IMR-90 (cell line): ENCODE measurements around the gene RYR2.

Experiments
- BHLHE40 ChIP-seq: fragments of 150-350 bp; IDR thresholded peaks from 2 replicates; pipeline ENCODE4 v1.6.1; 2016; ENCODE audit warnings: mild to moderate bottlenecking, low read depth, low read length
- TF ChIP-seq, protein P1 (sequence below): conservative IDR thresholded peaks from 2 replicates; pipeline ENCODE4 v1.5.1; 2012; ENCODE audit warnings: mild to moderate bottlenecking, low read depth, low read length, improper control_type of control experiment

DNA sequence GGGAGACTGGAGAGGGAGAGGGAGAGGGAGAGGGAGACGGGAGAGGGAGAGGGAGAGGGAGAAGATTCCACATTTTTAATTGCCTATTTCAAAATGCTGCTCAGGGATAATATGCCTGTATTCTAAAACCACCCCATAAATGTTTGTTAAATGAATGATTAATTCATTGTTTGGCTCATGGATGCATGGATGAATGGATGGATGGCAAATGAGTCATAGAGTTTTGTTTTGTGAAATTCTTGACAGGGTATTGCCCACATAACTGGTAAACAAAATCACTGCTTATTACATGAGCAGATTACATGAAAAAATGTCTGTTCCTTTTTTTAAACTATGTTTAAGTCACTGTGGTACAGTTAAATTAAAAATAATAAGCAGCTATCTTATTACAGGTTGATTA, 628.3 kb downstream of the RYR2 start:
- TF ChIP-seq, protein P1, sequence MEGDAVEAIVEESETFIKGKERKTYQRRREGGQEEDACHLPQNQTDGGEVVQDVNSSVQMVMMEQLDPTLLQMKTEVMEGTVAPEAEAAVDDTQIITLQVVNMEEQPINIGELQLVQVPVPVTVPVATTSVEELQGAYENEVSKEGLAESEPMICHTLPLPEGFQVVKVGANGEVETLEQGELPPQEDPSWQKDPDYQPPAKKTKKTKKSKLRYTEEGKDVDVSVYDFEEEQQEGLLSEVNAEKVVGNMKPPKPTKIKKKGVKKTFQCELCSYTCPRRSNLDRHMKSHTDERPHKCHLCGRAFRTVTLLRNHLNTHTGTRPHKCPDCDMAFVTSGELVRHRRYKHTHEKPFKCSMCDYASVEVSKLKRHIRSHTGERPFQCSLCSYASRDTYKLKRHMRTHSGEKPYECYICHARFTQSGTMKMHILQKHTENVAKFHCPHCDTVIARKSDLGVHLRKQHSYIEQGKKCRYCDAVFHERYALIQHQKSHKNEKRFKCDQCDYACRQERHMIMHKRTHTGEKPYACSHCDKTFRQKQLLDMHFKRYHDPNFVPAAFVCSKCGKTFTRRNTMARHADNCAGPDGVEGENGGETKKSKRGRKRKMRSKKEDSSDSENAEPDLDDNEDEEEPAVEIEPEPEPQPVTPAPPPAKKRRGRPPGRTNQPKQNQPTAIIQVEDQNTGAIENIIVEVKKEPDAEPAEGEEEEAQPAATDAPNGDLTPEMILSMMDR, result no peak
- no peak for TF ChIP-seq BHLHE40
